Epidermal melanocyte (primary cell): ENCODE results near the gene GPR132.
A peak's percentile ranks its signal among the peaks of the same experiment; 100 is the strongest.

Experiments
- DNase-seq: peaks from one replicate; pipeline ENCODE4 v3.0.0; 2011; ENCODE audit warnings: low spot score; ENCODE audit not compliant: insufficient read length

The GPR132 gene

DNA sequence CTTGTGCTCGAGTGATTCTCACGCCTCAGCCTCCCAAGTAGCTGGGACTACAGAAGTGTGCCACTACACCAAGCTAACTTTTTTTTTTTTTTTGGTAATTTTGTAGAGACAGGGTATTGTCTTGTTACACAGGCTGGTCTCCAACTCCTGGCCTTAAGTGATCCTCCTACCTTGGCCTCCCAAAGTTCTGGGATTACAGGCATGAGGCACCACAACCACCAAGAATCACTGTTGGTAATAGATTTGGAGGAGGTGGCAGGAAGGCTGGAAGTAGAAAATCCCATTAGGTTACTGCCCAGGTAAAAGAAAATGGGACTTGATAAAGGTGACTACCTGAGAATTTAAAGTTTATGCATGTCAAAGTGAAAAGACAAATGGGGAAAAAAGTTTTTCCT lies 43.0 kb downstream of the GPR132 start:
- DNase-seq: no peak

- DNase-seq: no peak
Observed at GRCh38 chr14:105021656-105022275, 43.5 kb downstream of the GPR132 start.

DNA sequence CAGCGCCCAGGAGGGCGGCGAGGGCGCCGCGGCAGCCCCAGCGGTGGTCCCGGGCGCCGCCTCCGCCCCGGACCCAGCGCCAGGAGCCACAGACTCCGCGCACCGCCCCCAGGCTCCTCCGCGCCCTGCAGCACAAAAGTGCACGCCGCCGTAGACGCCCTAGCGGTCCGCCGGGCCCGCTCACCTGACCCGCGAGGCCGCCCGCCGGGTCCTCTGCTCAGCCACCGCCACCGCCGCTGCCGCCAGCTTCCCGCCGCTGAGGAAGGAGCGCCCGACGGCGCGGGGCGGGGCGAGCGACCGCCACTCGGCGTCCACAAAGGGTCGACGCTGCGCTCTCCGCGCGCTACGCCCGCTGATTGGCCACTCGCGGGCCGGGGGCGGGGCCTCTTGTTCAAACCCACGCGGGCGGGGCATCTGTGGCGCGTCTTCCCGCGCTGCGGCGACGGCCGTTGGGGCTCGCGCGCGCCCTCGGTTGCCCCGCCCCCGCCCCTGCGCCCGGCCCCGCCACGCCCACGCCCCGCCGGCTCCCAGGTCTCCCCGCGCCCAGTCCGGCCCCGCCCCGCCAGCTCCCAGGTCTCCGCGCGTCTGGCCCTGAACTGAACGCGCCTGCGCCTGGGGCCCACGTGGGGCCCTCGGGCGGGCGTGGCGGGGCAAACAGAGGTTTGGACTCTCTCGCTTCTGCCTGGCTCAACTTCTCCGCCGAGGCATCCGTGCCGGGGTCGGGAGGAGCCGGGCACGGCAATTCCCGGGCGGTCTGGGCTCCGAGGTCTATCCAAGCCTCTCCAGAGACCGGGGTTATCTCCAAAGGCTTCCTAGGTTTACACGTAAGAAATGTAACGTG lies 44.2 kb downstream of the GPR132 start, which contains the start of gene CDCA4:
TSS of gene CDCA4 (minus strand) at position 269 of the 841 bp plus-strand sequence. CDS start 9,154 bp downstream, outside the sequence.
- peak; percentile 99 for DNase-seq

GRCh38 chr14:105019861-105020814 lies 45.1 kb downstream of the GPR132 start:
- DNase-seq: no peak

- no peak for DNase-seq
Observed at GRCh38 chr14:105018414-105018813, 46.8 kb downstream of the GPR132 start.

GRCh38 chr14:105015905-105016304 lies 49.3 kb downstream of the GPR132 start:
- no peak for DNase-seq

DNA sequence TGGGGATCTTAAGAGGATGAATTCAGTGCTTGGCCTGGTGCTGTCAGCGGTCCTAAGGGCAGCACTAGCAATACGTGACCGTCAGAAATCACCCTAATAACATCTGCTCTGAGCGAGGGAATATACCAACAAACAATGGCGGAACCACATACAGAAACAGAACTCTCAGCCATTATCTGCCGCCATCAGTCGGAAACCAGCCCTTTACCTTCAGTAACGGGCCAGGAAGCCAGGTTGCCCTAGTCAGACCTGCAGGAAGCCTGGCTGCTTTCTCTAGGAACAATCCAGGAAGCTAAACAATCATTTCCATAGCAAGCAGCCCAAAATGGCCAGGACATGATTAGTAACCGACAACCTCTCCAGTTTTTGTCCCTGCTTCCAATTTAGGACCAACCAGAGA lies 50.0 kb downstream of the GPR132 start:
- no peak for DNase-seq

DNA sequence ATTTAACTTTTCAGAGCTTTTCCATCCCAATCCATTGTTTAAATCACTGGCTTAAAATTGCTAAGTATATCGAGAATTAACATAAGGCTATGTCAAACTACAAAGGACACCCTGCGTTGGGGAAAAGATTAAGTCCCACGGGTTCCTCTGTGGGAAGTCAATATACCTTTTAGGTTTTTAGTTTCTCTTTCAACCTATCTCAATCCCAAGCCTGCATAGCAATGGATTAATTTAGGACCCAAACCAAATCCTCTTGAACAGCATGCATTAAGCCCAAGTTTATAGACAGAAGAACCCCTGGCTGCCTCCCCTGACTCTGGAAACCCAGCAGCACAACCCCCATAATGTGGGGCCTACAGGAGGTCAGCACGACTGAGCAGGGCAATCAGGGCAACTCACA lies 50.6 kb downstream of the GPR132 start:
- DNase-seq: no peak

DNA sequence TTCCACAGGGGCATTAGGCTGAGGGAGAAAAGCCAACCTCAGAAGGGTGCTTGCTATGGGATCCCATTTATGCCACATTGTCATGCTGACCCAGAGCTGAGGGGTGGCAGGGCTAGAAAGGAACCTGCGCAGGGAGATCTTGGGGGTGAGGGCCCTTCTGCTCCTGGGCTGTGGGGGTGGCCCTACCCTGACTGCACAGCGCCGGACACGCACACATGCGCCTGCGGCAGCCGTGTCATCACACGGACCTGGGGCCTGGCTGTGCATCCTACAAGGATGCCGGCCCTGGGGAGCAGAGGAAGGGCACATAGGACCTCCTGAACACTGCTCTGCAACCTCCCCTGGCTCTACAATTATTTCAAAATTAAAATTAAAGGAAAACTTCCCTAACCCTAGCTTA lies 51.2 kb downstream of the GPR132 start:
- DNase-seq: no peak

GRCh38 chr14:105013150-105013785 lies 52.0 kb downstream of the GPR132 start:
- no peak for DNase-seq

- DNase-seq: peak; percentile 26
Observed at GRCh38 chr14:105012171-105012985, 52.9 kb downstream of the GPR132 start.

DNA sequence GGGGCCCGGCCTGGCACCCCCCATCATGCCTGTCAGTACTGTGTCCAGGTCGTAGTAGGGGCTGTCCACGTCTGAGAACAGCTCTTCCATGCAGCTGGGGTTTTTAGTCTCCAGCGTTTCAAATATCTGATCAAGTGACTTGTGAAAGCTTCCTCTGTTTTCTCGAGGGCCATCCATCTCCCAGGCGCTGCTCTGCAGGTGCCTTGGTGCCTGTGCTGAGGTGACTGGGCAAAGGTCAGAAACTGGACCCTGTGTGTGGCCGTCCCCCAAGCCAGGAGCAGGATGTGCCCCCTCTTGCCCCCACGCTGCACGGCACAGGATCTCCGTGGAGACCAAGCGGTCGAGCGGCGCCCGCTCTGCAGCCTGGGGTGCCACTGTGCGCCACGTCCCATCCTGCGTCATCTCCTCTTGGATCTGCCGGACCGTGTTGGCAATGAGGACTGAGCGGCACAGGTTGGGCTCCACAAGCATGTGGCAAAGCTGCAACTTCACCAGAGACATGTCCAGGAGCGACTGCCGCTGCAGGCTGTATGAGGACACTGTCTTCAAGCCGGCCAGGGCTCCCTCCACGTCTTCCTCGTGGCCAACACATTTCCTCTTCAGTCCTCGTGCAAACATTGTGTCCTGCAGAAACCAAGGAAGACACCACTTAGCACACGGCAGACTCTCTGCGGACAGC lies 53.8 kb downstream of the GPR132 start:
- DNase-seq: no peak

GRCh38 chr14:105010891-105011291 lies 54.3 kb downstream of the GPR132 start:
- DNase-seq: no peak

- DNase-seq: no peak
Observed at GRCh38 chr14:105010106-105010505, 55.1 kb downstream of the GPR132 start.

- DNase-seq: no peak
Observed at GRCh38 chr14:105007593-105008264, 57.5 kb downstream of the GPR132 start.

DNA sequence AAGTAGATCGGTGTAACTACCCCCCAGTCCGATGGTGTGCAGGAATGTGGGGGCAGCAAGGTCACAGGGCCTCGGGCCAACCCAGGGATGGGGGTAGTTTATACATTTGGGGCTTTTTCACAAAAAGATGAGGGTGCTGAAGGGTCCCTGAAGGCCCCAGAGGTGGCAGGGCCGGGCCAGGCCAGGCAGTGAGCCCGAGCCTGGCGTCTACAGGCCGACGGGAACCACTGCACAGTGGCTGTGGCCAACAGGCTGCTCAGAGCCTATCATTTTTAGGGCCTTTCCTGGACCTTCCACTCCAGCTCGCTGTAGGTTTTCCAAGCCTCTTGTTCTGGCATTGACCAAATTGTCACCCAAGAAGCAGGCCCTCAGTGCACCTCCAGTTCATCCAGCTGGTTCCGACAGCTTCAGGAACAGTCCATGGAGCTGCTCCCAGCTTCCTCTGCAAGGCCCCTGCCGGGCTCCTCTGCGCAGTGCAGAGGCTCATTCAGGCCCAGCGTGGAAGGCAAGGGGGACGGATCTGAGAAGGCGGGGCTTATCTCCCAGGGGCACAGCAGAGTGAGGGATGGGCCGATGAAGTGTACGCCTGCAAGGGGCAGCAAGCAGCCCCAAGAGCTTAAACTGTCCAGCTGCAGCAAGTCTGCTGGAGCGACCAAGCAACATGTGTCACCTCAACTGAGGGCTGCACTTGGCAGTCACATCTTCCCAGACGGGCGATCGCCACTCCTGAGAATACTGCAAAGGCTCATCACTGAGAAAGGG lies 58.2 kb downstream of the GPR132 start:
- no peak for DNase-seq

DNA sequence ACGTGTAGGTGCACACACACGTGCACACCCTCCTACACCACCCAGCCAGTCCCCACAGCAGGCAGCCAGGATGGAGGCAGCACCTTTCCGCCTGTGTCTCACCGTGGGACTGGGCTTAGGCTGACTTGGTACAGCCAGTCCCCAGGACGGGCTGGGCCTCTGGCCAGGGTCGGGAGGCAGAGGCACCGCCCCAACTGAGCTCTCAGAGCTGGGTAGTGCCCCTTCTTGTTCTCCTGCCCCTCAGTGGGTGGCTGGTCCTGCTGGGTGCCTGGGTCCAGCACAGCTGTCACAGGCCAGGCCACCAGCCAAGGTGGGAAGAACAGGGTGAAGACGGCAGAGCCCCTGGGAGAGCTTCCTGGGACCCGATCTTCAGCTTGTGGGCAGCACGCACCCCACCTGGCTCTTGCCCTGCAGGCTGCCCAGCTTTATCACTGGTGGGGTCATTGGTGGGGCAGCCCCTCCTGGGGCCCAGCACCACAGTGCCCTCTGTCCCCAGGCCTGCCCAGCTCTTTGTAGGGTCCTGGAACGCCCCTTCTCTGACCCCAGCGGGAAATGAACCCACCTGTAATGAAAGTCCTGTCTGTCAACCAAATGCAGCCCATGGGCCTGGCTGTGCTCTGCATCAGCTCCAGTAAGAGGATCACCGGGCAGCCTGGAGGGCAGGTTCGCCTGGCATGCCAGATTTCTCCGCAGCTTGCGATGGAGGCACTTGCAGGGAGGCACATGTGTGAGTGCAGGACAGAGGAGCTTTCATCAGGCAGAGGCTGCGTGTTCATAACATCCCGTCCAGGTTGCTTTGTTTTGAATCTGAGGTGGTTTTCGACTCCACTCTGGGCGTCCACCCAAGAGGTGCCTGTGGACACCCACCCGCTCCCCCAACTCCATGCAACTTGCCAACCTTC lies 59.0 kb downstream of the GPR132 start:
- DNase-seq: no peak
